Measurements from ENCODE around the gene ARHGAP25. TPM values are rescaled to one million over a fixed set of nuclear protein-coding genes. Genes with fewer than 3 reads are reported as not detected.

Gene ARHGAP25
- total RNA-seq, 1 donor from 2014 or later = 0.08 TPM

DNA sequence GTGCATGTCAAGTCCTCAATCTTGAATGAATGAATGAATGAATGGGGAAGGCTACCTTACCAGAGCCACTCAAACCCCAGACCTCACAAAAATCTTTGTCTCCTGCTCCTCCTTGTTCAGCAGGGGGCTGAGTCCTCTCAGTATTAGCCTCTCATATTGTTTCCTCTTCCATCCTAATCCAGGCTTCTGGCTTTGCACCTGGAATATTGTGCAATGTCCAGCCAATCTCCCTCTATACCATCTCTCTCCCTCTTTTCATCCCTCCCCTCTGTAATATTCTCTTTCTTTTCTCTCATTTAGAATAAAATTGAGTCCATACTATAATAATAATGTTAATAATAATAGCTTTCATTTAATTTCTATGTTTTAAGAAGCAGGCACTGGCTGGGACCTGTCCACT is 34.3 kb downstream of the ARHGAP25 start:
- TF ChIP-seq CTCF (IDR thresholded peaks at IDR 0.05; ENCODE audit: insufficient read depth, low read length, poor library complexity, severe bottlenecking) = no peak
- Histone ChIP-seq H3K4me3 (ENCODE audit: low read depth, low read length) (no peak overlapping the region), H3K27me3 (ENCODE audit: control insufficient read depth, insufficient read depth, low read length) (no peaks in the 10 kb centered on the region), H3K36me3 (ENCODE audit: control insufficient read depth, insufficient read depth, low read length) (no peaks in the 10 kb centered on the region)
- no peak for DNase-seq (ENCODE audit: low read depth)

GRCh38 chr2:68769586-68770270 is 35.1 kb downstream of the ARHGAP25 start:
- no peaks in the 10 kb centered on the region for H3K27me3 ChIP-seq (ENCODE audit: control insufficient read depth, insufficient read depth, low read length)
- no peak overlapping the region for H3K4me3 ChIP-seq (ENCODE audit: low read depth, low read length)
- no peak for TF ChIP-seq CTCF (IDR thresholded peaks at IDR 0.05; ENCODE audit: insufficient read depth, low read length, poor library complexity, severe bottlenecking)
- no peaks in the 10 kb centered on the region for H3K36me3 ChIP-seq (ENCODE audit: control insufficient read depth, insufficient read depth, low read length)
- DNase-seq (ENCODE audit: low read depth) = no peak

GRCh38 chr2:68770271-68771111 is 35.9 kb downstream of the ARHGAP25 start:
- no peaks in the 10 kb centered on the region for H3K36me3 ChIP-seq (ENCODE audit: control insufficient read depth, insufficient read depth, low read length)
- no peaks in the 10 kb centered on the region for H3K27me3 ChIP-seq (ENCODE audit: control insufficient read depth, insufficient read depth, low read length)
- TF ChIP-seq CTCF (IDR thresholded peaks at IDR 0.05; ENCODE audit: insufficient read depth, low read length, poor library complexity, severe bottlenecking) = no peak
- H3K4me3 ChIP-seq (ENCODE audit: low read depth, low read length) = no peak overlapping the region
- DNase-seq (ENCODE audit: low read depth) = no peak

DNA sequence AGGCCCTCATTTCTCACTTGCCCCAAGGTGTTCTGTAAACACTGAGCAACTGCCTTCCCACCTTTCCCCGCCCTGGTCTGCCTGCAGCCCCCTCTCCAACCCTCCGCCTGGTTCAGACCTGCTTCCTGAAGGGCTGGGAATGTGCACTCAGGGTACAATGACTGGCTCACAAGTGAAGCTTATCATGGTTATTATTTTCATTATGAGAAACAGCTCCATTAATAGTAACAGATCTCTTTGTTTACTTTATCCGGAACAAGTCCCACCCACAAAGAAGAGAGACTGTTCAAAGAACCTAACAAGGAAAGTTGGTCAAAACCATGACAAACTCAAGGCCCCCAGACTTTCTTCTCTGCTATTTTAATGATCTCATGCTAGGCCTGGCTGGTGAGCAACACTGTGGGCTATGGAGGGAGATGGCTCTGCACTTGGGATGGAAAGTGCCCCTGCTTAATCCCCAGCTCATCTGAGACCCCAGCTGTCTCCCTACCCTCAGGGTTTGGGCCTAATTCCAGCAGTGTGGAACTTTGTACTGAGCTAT is 36.7 kb downstream of the ARHGAP25 start:
- TF ChIP-seq CTCF (IDR thresholded peaks at IDR 0.05; ENCODE audit: insufficient read depth, low read length, poor library complexity, severe bottlenecking) = no peak
- H3K36me3 ChIP-seq (ENCODE audit: control insufficient read depth, insufficient read depth, low read length) = no peaks in the 10 kb centered on the region
- no peaks in the 10 kb centered on the region for H3K27me3 ChIP-seq (ENCODE audit: control insufficient read depth, insufficient read depth, low read length)
- no peak for DNase-seq (ENCODE audit: low read depth)
- no peak overlapping the region for H3K4me3 ChIP-seq (ENCODE audit: low read depth, low read length)

DNA sequence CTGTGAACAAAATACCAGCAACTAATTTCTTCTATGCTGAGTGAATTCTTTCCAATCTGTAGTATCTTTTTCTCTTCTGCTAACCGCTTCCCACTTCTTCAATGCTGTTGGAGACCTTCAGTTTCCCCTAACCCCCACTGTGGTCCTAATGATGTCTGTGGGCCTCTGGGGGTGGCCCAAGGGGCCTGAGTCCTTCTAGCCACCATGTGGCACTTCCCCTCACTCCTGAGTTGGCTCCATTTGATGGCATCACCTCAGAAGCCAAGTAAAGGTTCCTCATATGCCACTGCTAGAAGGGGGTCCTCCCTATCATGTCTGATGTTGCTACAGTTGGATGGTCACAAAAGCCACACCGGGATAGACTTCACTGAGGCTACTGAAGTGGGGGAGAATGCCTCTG is 37.5 kb downstream of the ARHGAP25 start:
- Histone ChIP-seq H3K4me3 (ENCODE audit: low read depth, low read length) (no peak overlapping the region), H3K36me3 (ENCODE audit: control insufficient read depth, insufficient read depth, low read length) (no peaks in the 10 kb centered on the region), H3K27me3 (ENCODE audit: control insufficient read depth, insufficient read depth, low read length) (no peaks in the 10 kb centered on the region)
- DNase-seq (ENCODE audit: low read depth) = no peak
- TF ChIP-seq CTCF (IDR thresholded peaks at IDR 0.05; ENCODE audit: insufficient read depth, low read length, poor library complexity, severe bottlenecking) = no peak
